MV-4-11 (cell line): ENCODE measurements around the gene SLC26A6.

ENCODE experiments used
- DNase-seq: peaks from one replicate; lab custom pipeline; 2025; lab: John Stamatoyannopoulos, UW

Gene SLC26A6

GRCh38 chr3:48635222-48636021 lies at the start of gene SLC26A6:
SLC26A6 (minus strand) TSS chr3:48635461; CDS start chr3:48635393, 68 bp downstream.
- peak; percentile 93 for DNase-seq

DNA sequence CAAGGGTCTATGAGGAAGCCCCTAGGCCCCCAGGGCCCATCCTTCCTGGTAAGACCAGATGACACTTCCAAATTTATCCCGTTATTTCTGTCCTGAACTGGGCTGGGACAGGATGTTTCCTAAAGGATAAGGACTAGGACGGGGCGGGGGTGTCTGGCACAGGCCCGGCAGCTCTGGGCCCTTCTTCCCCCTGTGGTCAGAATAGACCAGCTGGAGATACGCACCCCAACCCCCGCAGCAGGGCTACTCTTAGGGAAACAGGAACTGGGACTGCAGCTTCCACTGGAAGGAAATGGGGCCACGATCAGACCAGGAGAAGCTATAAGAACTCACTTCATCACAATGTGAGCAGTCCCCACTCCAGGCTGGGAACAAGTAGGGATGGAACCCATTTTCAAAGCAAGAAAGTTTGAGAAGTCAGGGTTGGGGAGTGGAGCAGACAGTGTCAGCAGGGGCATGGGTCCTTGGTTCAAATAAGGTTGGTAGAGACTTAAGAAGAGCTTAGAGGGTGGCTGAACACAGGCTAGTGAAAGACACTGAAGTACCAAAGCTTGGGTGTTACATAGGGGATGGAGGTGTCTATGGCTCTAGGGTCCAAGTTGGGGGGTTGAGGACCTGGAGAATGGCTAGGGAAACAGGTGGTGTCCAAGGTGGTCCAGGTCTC lies 49.4 kb upstream of the SLC26A6 start:
- peak; percentile 80 for DNase-seq

GRCh38 chr3:48684054-48684349 lies 48.7 kb upstream of the SLC26A6 start:
- no peak for DNase-seq

- no peak for DNase-seq
Observed at GRCh38 chr3:48682786-48683185, 47.5 kb upstream of the SLC26A6 start.

DNA sequence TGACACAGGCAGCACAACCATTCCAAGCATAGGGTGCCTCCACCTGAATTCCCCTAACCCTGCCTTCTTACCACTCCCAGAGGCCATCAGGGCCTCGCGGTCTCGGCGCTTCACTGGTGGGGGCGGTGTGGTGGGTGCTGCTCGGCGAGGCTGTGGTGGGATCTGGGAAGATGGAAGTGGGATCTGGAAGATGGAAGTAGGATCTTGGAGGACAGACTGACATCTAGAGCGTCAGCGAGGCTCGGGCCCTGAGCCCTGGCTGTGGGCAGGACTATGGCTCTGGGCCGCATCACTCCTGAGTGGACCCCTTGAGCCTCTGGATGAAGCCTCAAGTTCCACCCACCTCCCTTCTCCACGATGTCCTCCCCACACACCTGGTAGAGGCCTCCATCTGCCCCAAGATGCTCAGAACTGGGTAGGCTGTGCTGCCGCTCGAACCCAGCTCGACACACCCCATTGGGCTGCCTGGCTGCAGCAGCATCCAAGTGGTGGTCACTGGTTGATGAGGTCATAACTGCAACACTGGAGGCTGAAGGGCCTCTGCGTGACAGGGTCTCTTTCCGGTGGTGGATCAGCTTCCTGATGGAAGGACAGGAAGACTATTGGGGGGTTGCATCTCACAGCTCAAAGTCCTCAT lies 46.8 kb upstream of the SLC26A6 start:
- DNase-seq: no peak

DNA sequence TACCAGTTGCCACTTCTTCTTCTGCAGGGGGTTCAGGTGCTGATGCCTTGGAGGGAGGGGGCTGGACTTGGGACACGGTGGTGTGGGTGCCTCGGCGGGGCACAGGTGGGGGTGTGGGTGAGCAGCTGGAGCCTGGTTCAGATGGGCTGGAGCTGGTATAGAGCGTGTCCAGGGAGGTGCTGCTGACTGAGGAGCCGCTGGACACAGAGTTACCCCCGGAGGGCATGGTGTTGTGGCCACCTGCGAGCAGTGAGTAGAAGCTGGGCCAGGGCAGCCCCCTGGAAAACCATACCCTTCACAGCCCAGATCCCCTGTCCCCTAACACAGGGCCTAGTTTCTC lies 46.2 kb upstream of the SLC26A6 start:
- DNase-seq: no peak

GRCh38 chr3:48680811-48681540 lies 45.7 kb upstream of the SLC26A6 start:
- DNase-seq: no peak

DNA sequence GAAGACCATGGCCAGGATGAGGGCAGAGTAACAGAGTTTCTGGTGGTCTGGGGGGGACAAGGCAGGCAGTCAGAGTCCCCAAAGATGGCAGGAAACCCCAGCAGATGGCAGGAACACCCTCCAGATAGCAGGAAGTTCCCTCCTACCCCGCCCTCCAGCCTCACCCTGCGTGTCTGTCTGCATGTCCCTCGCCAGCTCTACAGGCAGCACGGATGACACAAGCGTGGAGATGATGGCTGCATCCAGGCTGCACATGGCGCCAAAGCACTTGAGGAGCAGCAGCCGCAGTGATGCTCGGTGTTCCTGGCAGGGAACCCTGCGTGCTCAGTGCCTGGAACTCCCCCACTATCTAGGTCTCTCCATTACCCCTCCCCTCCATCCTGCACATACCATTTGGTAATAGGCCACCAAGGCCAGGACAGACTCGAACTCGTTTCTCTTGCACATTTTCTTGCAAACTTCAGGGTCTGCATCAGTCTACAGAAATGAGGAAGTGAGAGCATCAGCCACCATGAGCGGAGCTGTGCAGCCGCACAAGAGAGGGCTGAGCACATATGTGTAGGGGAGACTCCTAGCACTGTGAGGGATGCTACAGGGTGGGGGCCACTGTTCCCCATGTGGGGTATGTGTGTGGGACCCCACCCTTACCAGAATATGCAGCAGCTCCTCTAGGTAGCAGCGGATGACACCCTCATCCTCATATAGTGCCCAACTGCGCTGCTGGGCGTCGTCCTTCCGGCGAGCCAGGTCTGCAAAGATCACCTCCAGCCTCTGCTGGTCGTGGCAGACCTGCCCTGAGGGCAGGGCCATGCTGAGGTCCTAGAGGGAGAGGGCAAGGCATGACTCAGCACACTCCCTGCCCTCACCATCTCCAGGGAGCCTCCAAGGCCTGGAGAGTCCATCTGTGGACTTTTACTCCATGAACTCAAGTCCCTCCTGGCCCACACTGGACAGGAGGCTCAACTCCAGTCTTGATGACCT lies 44.4 kb upstream of the SLC26A6 start:
- peak; percentile 79 for DNase-seq

- DNase-seq: no peak
Observed at GRCh38 chr3:48678566-48679380, 43.5 kb upstream of the SLC26A6 start.

GRCh38 chr3:48678056-48678455 lies 42.8 kb upstream of the SLC26A6 start:
- DNase-seq: no peak

DNA sequence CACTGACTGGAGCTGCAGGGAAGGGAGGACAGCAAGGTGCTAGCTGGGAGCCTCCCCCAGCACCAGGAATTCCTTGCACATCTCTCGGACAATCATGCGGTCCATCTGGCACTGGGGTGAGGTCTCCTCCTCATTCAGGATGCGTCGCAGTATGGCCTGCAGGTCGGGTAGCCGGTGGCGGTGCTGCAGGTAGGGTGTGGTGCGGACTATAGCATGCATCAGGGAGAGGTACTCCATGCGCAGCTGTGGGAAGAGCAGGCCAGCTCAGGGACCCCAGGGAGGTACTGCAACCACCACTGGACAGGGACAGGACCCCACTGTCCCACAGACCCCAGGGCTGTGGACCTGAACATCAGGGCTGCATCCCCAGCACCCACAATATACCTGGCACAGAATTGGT lies 39.2 kb upstream of the SLC26A6 start:
- no peak for DNase-seq

DNA sequence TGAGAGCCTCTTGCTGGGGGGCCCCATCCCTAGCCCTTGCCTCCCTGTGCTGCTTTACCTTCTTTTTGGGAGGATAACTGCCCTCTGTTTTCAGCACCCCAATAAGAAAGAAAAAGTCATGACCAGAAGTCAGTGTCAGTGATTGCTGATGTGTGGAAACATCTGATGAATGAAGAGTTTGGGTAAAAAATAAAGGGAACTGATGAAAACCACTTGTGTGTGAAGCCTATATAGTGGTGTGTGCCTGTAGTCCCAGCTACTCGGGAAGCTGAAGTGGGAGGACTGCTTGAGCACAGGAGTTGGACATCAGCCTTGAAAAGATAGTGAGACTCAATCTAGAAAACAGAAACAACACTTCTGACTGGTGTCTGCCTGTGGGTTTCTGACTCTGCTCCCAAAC lies 37.3 kb upstream of the SLC26A6 start:
- no peak for DNase-seq

GRCh38 chr3:48664929-48665328 lies 29.7 kb upstream of the SLC26A6 start:
- no peak for DNase-seq

DNA sequence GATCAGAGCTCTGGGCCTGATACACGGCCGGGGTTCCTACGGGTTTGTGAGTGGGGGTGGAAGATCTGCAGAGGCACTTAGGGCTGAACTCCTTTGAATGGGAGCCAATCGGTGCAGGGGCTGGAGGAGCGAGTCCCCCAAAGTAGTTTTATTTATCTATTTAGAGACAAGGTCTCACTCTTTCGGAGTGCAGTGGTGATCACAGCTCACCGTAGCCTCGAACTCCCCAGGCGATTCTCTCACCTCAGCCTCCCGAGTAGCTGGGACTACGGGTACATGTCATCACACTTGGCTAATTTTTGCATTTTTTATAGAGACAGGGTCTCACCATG lies 29.0 kb upstream of the SLC26A6 start:
- no peak for DNase-seq

DNA sequence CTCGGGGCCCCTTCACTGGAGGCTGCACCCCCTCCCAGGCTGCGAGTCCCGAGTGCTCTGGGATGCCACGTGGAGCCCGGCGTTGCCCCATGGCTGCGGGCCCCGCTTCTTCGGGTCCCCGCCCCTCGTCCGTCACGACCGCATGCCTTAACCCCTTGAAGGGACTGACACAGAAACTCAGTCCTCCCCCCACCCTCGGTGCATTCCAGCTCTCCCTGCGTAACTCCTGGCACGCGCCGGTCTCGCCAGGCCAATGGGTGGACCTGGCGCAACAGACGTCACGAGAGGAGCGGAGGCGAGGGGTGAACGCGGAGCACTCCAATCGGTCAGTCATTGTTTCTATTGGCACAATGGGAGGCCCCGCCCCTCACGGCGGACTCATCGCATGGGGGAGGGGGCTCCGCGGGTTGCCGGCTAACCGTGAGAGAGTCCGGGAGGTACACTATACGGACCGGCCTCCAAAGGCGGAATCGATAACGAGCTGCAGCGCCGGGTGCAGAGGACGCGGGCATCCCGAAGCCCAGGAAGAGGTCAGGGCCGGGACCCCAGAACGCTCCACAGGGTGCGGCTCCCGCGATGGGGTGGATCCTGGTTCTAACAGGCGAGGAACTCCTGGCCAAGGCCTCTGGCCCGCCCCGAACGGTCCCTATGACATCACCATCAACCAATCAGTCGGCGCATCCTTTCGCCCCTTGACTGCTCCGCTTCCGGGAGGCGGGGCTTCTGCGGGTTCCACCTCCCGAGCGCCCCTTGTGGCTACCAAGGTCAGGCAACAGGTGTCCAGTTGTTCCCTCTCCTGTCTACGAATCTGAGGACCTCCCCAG lies 28.4 kb upstream of the SLC26A6 start:
- DNase-seq: peak; percentile 97

- peak; percentile 65 for DNase-seq
Observed at GRCh38 chr3:48662753-48663488, 27.7 kb upstream of the SLC26A6 start, which contains the start of gene CELSR3. CELSR3 (minus strand) TSS chr3:48662886; CDS start chr3:48662634, 252 bp downstream.

DNA sequence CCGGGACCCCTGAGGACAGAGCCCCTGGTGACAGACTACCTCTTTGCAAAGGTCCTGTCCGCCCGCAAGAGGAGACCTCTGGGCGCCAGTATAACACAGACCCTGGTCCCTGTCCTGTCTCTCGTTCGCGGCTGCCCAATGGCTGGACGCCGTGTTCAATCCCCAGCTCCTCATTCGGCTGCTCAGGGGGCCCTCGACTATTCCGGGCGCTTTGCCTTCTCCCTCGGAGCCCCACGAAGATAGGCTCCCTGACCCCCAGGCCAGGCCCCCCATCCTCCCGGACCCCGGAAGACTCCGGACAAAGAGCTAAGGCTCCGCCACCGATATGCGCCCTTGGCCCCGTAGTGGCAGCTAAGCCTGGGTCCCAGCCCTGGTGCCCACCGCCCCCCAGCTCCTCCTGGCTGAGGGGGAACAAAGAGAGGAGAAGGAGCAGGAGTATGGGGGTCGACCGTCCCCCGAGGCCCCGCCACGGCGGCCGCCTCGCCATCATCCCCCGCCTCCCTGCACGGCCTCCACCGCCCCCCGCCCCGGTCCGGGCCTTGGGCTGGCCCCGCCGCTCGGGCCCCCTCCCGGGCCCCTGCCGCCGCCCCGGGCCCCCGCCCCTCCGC lies 27.0 kb upstream of the SLC26A6 start:
- no peak for DNase-seq

- peak; percentile 20 for DNase-seq
Observed at GRCh38 chr3:48661501-48662144, 26.4 kb upstream of the SLC26A6 start.
